Glutamatergic neuron (in vitro differentiated cells): Measurements from ENCODE around the gene ZKSCAN2. TPM values are rescaled to one million over a fixed set of nuclear protein-coding genes. Genes with fewer than 3 reads are reported as not detected.

Experiments used
- DNase-seq: peaks from one replicate; pipeline ENCODE4 v3.0.0; 2022
- H3K27ac Mint-ChIP-seq: one replicate; pipeline ENCODE4 v1.8.0; 2020; ENCODE audit warnings: mild to moderate bottlenecking, mixed read lengths, inconsistent platforms; ENCODE audit not compliant: unreplicated experiment
- H3K27me3 Mint-ChIP-seq: one replicate; pipeline ENCODE4 v1.8.0; 2020; ENCODE audit warnings: mild to moderate bottlenecking, moderate library complexity, mixed read lengths, inconsistent platforms; ENCODE audit not compliant: unreplicated experiment
- H3K36me3 Mint-ChIP-seq: one replicate; pipeline ENCODE4 v1.8.0; 2020; ENCODE audit warnings: mild to moderate bottlenecking, mixed read lengths, inconsistent platforms; ENCODE audit not compliant: unreplicated experiment
- H3K4me1 Mint-ChIP-seq: one replicate; pipeline ENCODE4 v1.8.0; 2020; ENCODE audit warnings: mild to moderate bottlenecking, low read depth, mixed read lengths, inconsistent platforms; ENCODE audit not compliant: unreplicated experiment
- H3K4me3 Mint-ChIP-seq: one replicate; pipeline ENCODE4 v1.8.0; 2020; ENCODE audit warnings: mild to moderate bottlenecking, mixed read lengths, inconsistent platforms; ENCODE audit not compliant: unreplicated experiment
- H3K9me3 Mint-ChIP-seq: one replicate; pipeline ENCODE4 v1.8.0; 2020; ENCODE audit warnings: mild to moderate bottlenecking, moderate library complexity, mixed read lengths, inconsistent platforms; ENCODE audit not compliant: unreplicated experiment
- total RNA-seq: library from RNA; stranded (reverse); fragmentation: NEBNext Ultra II Directional; extraction: Animal tissue kit (Norgen Biotek cat#: 25700); gene quantifications from one replicate; pipeline ENCODE4 v1.2.1, GENCODE V29; 2021; ENCODE audit not compliant: unreplicated experiment
- TF ChIP-seq, protein P1 (sequence below): fragments of 200-600 bp; sonication (generic); IDR thresholded peaks from one replicate; pipeline ENCODE4 v1.5.0; 2021; ENCODE audit not compliant: partially characterized antibody, unreplicated experiment

ZKSCAN2 gene
- total RNA-seq, 1 donor from 2014 or later: 16.6 TPM

DNA sequence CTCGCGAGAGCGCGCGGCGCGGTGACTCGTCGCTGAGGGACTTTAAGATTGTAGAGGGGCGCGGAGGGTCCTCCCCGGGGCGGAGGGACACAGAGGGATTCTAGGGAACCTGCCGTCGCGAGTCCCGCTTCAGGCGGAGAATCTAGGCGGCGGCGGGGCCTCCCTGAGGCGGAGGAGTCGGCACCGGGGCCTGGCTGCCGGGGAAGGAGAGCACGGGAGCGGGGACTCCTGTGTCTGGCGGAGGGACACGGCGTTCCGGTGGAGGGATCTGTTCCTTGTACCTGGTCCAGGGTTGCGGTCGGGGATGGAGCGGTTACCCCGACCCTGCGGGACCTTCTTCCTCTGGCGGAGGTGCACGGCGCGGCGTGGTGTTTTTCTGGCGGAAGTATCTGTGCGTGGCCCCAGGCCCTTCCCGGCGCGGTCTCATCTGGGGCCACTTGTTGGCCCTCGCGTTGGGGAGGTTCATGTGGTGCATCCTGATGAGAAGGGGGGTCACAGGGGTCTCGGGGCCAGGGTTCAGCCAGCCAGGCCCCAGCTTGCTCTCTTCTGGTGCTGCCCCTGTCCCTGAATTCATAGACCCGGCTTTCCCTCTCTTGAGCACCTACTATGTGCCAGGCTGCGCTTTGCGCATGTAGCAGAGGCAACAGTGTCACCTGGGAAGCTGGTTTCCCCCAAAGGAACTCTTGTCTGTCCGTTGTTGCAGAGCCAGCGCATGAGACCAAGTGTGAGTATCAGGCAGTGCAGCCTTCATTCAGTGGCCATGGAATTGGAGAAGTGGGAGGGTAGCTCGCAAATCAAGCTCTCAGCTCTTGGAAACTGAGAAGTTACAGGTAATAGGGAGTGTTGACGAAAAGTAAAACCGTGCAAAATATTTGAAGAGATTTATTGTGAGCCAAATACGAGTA lies 563 bp upstream of the ZKSCAN2 start:
- Mint-ChIP-seq H3K4me3 (peak overlapping the region; percentile 91), H3K27me3 (peaks cover 4% of the 10 kb centered on the region), H3K36me3 (no peaks in the 10 kb centered on the region), H3K27ac (peak overlapping the region; percentile 95), H3K9me3 (peaks cover 9% of the 10 kb centered on the region), H3K4me1 (peaks cover 18% of the 10 kb centered on the region)
- peak; percentile 91 for DNase-seq
- TF ChIP-seq, protein P1, sequence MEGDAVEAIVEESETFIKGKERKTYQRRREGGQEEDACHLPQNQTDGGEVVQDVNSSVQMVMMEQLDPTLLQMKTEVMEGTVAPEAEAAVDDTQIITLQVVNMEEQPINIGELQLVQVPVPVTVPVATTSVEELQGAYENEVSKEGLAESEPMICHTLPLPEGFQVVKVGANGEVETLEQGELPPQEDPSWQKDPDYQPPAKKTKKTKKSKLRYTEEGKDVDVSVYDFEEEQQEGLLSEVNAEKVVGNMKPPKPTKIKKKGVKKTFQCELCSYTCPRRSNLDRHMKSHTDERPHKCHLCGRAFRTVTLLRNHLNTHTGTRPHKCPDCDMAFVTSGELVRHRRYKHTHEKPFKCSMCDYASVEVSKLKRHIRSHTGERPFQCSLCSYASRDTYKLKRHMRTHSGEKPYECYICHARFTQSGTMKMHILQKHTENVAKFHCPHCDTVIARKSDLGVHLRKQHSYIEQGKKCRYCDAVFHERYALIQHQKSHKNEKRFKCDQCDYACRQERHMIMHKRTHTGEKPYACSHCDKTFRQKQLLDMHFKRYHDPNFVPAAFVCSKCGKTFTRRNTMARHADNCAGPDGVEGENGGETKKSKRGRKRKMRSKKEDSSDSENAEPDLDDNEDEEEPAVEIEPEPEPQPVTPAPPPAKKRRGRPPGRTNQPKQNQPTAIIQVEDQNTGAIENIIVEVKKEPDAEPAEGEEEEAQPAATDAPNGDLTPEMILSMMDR: no peak

DNA sequence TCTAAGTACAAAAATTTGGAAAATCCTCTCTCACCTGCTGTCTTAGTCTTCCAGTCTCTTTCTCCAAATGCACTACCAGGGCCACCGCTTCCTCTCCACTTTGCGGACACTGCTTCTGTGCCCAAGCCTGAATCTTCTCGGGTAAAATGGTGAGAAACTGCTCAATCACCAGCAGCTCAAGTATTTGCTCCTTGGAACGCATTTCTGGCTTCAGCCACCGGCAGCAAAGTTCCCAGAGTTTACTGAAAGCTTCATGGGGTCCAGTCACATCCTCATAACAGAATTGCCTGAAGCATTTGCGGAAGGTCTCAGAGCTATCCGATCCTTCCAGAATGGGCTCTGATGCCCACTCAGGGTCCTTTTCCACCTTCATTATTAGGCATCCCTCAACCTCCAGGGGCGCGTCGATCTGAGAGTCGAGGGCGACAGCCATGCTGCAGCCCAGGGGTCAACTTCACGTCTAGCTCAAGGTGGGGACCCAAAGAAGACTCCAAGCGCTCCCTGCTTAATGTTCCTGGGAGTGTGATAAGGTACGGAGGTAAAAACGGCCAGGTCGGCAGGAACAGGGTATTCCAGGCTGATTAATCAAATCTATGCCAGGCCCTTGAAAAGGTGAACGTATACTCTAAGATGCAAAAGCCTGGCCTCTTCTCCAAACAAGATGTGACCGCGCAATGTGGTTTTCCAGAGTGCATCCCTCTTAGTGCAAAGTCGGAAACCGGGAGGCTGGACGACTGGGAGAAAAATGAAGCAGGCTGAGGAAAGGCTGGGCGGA lies 763 bp downstream of the ZKSCAN2 start:
- peak overlapping the region; percentile 95 for H3K4me3 Mint-ChIP-seq
- peaks cover 10% of the 10 kb centered on the region for H3K9me3 Mint-ChIP-seq
- TF ChIP-seq, protein P1: no peak
- peak overlapping the region; percentile 76 for H3K27ac Mint-ChIP-seq
- H3K4me1 Mint-ChIP-seq: peaks cover 18% of the 10 kb centered on the region
- DNase-seq: peak; percentile 54
- H3K36me3 Mint-ChIP-seq: no peaks in the 10 kb centered on the region
- H3K27me3 Mint-ChIP-seq: peaks cover 4% of the 10 kb centered on the region

DNA sequence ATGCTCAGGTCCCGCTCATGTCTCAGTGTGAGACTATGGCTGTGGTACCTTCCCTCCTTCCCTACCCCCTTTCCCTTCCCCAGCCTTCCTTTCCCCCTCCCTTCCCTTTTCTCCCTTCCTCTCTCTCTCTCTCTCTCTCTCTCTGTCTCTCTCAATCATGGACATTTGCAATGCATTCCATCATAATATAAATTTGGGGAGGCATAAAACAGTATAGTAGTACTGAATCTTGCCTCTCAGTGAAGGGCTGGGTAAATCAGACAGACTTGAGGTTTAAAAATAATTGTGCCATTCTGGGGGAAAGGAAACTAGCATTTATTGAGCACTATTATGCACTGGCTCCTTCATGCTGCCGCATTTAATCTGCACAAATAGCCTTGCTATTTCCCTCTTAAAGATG lies 4.3 kb downstream of the ZKSCAN2 start:
- Mint-ChIP-seq H3K9me3 (peaks cover 7% of the 10 kb centered on the region), H3K4me1 (peaks cover 9% of the 10 kb centered on the region), H3K36me3 (peaks cover 8% of the 10 kb centered on the region), H3K27me3 (peaks cover 6% of the 10 kb centered on the region), H3K27ac (no peak overlapping the region), H3K4me3 (no peak overlapping the region)
- TF ChIP-seq, protein P1: no peak
- DNase-seq: no peak

DNA sequence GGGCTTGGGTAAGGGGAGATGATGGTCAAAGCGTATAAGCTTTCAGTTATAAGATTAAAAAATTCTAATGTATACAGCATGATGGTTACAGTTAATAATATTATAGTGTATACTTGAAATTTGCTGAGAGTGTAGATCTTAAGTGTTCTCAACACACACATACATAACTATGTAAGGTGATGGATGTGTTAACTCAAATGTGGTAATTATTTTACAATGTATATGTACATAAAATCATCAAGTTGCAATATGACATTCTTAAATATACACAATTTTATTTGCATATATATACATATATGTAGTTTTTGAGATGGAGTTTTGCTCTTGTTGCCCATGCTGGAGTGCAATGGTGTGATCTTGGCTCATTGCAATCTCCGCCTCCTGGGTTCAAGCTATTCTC lies 7.2 kb downstream of the ZKSCAN2 start:
- TF ChIP-seq, protein P1: no peak
- H3K4me1 Mint-ChIP-seq: no peaks in the 10 kb centered on the region
- peaks cover 2% of the 10 kb centered on the region for H3K27me3 Mint-ChIP-seq
- H3K9me3 Mint-ChIP-seq: peaks cover 4% of the 10 kb centered on the region
- no peak overlapping the region for H3K27ac Mint-ChIP-seq
- no peak overlapping the region for H3K4me3 Mint-ChIP-seq
- no peak for DNase-seq
- H3K36me3 Mint-ChIP-seq: peaks cover 20% of the 10 kb centered on the region
